GM21723 (cell line): Measurements from ENCODE around the gene RAD51C.
"Not testable (repeated sequence)": the region's sequence is repeated elsewhere in the genome, so short reads cannot be mapped to it uniquely, and the experiment has no call there.

Source experiments
- ATAC-seq: cut with Tn5 transposase; IDR thresholded peaks from one replicate; pipeline ENCODE4 v1.9.1; 2021; ENCODE audit warnings: mild to moderate bottlenecking, moderate library complexity; ENCODE audit not compliant: unreplicated experiment

The RAD51C gene

GRCh38 chr17:58692239-58693055, at the start of gene RAD51C:
Gene RAD51C (plus strand): TSS chr17:58692602. CDS start chr17:58692644, 42 bp downstream.
- ATAC-seq = peak; percentile 94

GRCh38 chr17:58643147-58643546, 49.3 kb upstream of the RAD51C start:
- no peak for ATAC-seq

- no peak for ATAC-seq
These were observed 44.2 kb upstream of the RAD51C start for GRCh38 chr17:58648236-58648635.

GRCh38 chr17:58657962-58658803, 34.2 kb upstream of the RAD51C start:
- ATAC-seq = not testable (repeated sequence)

- peak; percentile 75 for ATAC-seq
These were observed 33.3 kb upstream of the RAD51C start for GRCh38 chr17:58658804-58659713.

GRCh38 chr17:58659714-58660084, 32.7 kb upstream of the RAD51C start:
- ATAC-seq = not testable (repeated sequence)

- no peak for ATAC-seq
These were observed 31.8 kb upstream of the RAD51C start for GRCh38 chr17:58660621-58661020.

GRCh38 chr17:58661499-58661898, 30.9 kb upstream of the RAD51C start:
- ATAC-seq = no peak

GRCh38 chr17:58664302-58664701, 28.1 kb upstream of the RAD51C start:
- no peak for ATAC-seq

GRCh38 chr17:58665946-58666857, 26.2 kb upstream of the RAD51C start:
- no peak for ATAC-seq

- no peak for ATAC-seq
These were observed 25.5 kb upstream of the RAD51C start for GRCh38 chr17:58666858-58667267.

- ATAC-seq = no peak
These were observed 24.3 kb upstream of the RAD51C start for GRCh38 chr17:58667934-58668597.

- ATAC-seq = no peak
These were observed 23.8 kb upstream of the RAD51C start for GRCh38 chr17:58668598-58668935.

GRCh38 chr17:58669853-58670252, 22.5 kb upstream of the RAD51C start:
- no peak for ATAC-seq

GRCh38 chr17:58671969-58672368, 20.4 kb upstream of the RAD51C start:
- ATAC-seq = no peak

- ATAC-seq = no peak
These were observed 15.1 kb upstream of the RAD51C start for GRCh38 chr17:58677194-58677880.

- not testable (repeated sequence) for ATAC-seq
These were observed 14.1 kb upstream of the RAD51C start for GRCh38 chr17:58678287-58678686.

GRCh38 chr17:58679263-58680037, 13.0 kb upstream of the RAD51C start:
- ATAC-seq = no peak
